GM19035 (cell line): ENCODE measurements around the gene RIN1.

Experiments used
- ATAC-seq: cut with Tn5 transposase; IDR thresholded peaks from one replicate; pipeline ENCODE4 v1.9.1; 2021; ENCODE audit not compliant: unreplicated experiment

Gene RIN1

DNA sequence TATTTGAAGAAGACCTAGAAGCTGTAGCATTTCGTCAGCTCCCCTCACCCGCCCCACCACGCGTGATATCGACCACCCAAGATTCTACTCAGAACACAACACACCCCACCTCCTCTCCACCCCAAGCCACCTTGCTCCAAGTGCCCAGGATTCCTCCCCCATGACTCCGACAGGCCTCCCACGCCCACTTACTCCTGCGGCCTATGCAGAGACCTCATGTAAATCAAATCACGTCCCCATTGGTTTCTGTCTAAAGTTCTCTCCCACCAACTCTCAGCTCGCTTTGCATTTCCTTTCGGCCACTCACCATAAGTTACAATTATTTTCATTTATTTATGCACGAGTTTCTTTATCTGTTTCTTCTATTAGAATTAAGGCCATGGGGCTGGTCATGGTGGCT is 33.6 kb downstream of the RIN1 start:
- no peak for ATAC-seq

DNA sequence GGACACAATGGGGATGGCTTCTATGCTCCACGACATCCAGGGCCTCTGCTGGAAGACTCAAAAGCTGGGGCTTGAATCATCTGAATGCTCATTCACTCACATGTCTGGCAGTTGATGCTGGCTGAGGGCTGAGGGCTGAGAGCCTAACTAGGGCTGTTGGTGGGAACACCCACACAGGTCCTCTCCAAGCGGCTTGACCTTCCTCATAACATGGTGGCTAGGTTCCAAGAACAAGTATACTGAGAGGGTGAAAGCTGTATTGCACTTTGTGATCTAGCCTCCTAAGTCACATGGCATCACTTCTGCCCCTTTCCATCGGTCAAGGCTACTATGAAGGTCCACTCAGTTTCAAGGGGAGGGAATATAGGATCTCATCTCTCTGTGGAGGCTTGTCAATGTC is 37.0 kb downstream of the RIN1 start:
- ATAC-seq, result no peak

DNA sequence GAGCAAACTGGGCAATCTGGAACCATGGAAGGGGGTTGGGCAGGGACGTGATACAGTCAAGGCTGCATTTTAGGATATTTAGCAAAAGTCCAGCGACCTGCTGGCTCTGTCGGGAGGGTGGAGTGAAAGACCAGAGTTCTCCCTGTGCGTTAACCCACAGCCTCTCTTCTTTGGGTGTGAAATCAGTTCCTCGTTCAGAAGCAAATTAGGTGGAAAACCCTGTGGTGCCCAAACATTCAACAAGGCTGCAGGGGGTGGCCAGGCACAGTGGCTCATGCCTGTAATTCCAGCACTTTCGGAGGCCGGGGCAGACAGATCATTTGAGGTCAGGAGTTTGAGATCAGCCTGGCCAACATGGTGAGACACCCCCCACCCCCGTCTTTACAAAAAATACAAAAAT is 38.6 kb downstream of the RIN1 start:
- ATAC-seq, result no peak

DNA sequence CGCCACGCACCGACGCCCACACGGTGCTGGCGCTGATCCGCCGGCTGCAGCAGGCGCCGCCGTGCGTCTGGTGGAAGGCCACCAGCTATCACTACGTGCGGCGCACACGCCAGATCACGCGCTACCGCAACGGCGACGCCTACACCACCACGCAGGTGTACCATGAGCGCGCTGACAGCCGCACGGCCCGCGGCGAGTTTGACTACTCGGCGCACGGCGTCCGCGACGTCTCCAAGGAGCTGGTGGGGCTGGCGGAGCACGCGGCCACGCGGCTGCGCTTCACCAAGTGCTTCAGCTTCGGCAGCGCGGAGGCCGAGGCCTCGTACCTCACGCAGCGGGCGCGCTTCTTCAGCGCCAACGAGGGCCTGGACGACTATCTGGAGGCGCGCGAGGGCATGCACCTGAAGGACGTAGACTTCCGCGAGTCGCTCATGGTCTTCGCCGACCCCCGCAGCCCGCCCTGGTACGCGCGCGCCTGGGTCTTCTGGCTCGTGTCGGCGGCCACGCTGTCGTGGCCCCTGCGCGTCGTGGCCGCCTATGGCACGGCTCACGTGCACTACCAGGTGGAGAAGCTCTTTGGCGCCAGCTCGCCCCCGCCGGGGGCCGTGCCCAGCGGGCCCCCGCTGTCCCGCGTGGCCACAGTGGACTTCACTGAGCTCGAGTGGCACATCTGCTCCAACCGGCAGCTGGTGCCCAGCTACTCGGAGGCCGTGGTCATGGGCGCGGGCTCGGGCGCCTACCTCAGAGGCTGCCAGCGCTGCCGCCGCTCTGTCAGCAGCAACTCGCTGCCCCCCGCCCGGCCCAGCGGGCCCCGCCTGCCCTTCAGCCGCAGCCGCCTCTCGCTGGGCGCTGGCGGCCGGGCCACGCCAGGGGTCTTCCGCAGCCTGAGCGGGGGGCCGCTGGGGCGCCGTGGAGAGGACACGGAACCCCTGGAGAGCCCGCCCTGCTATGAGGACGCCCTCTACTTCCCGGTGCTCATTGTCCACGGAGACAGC is 41.3 kb downstream of the RIN1 start:
- ATAC-seq, result no peak

DNA sequence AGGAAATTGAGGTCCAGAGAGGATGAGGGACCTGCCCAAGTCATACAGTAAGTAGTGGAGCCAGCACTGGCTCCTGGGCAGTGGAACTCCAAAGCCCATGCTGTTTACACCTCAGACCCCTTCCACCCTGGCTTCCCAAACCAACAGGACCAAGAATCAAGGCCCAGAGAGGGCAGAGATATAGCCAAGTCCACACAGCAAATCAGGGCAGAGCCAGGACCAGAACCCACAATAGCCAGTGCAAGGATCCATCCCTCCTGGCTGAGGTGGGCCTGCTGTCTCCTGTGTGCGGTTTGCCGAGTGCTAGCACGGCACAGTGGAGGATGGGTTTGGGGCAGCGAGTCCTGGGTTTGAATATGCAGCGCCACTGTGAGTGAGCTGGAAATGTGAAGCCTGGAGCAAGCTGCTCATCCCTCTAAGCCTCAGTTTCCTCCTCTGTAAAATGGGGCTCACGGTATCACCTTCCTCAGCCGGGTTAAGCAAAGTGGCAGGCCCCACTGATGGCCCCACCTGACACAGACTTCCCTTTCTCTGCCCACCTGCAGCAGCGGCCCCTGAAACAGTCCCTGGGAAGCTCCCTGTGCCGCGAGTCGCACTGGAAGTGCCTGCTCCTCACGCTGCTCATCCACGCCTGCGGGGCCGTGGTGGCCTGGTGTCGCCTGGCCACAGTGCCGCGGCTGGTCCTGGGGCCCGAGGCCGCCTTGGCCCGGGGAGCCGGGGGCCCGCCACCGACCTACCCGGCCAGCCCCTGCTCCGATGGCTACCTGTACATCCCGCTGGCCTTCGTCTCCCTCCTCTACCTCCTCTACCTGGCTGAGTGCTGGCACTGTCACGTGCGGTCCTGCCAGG is 42.2 kb downstream of the RIN1 start:
- ATAC-seq, result no peak

DNA sequence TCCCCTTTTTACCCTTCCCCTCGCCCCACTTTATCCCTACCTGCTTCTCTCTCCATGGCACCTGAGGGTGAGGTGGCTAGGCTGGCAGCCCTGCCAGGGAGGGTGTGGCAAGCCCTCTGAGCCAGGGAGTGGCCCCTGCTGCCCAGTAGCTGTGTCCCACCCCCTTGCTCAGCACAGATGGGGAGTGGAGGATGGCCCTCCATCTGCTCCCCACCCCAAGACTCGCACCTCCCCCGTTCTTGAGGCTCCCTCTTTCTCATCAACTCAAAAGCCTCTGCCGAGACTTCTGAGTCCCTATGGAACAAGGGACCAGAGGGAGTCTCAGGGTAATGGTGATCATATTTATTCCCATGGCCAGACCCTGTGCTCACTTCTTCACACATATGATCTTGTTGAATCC is 42.9 kb downstream of the RIN1 start:
- ATAC-seq, result no peak

DNA sequence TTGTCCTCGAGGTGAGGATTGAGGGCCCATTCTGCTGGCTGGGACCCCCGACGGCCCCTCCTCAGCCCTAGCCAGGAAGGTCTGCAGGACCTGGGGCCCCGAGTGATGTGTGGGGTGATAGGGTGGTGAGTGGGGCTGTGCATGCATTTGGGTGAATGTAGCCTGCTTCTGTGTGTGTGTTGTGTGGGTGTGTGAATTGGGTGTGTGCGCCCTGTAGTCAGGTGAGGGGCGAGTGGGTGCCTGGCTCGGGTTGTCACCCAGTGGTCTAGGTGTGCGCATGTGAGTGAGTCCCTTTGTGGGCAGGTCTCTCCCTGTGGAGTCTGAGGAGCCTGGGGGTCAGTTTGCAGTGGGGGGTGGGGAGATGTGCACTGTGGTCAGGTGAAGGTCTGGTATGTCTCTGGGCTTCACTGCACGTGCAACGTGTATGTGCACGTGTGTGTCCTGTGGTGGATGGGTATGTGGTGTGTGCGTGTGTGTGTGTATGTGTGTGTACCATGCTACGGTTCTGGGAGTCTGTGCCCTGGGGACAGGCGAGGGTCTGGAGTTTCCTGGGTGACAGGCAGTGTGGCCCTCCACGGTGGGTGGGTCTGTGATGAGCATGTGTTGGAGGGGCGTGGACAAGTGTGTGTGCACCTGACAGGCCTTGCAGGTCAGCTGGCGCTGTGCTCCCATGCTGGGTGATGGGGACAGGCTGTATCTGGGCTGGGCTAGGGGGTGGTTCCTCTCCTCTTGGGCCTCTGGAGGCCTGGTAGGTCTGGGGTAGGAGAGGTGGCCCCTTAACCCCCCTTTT is 43.5 kb downstream of the RIN1 start:
- no peak for ATAC-seq

DNA sequence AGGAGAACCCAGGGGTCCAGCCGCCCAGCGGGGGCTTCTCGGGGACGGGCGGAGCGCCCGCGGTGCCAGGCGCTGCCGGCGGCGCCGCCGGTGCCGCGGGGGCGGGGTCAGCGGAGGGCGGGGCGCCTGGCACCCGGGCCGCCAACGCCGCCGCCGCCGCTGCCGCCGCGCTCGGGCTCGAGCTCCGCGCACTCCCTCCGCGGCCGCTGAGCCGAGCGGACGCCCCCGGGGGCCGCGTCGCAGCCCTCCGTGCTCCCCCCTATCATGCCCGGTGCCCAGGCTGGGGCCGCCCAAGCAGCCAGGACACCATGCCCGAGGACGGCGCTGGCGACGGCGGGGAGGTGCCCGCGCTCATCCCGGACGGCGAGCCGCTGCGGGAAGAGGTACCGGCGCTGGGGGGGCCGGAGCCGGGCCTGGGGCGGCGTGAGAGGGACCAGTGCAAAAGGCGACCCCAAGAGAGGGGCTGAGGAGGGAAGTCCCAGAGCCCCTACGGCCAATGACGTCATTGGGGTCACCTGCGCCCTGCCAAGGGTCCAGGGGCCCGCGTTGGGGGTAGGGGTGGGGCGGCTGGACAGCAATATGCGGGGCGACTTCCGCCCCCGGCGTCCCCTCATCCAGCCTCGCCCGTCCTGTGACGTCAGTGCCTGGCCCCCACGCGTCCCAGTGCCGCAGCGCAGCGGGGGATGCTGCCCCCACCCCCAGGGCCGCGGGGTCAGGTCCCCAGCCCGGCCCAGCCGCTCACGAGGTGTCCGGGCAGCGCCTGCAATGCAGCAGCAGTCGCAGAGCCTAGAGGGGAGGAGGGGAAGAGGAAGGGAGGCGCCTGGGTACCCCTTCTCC is 44.3 kb downstream of the RIN1 start, which contains the start of gene TMEM151A:
TSS of gene TMEM151A (plus strand) at position 189 of the 837 bp plus-strand sequence. CDS start at position 309, 120 bp downstream.
- no peak for ATAC-seq

DNA sequence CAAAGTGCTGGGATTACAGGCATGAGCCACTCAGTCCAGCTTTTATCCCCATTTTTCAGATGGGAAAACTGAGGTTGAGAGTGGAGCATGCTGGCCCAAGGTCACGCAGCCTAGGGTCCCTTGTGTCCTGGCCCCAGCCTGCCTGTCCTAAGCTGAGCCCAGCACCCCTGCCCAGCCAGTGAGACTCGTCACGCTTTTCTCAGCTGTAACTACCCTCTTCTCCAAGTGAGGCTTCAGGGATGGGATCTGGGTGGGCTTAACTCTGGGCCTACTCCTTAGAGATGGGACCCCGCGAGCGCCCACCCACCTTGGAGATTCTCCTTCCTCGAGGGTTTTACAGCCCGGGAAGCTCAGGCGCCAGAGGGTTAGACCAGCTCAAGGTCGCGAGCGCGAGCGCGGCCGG is 44.9 kb downstream of the RIN1 start:
- no peak for ATAC-seq

DNA sequence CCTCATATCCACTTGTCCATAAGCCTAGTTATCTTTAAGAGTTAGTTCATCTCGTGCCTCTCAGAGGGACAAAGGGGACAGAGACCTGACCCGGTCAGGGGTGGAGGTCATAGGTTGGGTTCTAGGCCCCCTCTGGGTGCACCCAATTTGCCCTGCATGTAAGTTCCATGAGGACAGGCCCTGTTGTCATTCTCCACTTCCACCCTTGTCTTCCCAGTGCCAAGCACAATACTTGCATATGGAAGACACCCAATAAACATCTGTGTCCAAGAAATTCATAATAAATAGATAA is 46.0 kb downstream of the RIN1 start:
- no peak for ATAC-seq

DNA sequence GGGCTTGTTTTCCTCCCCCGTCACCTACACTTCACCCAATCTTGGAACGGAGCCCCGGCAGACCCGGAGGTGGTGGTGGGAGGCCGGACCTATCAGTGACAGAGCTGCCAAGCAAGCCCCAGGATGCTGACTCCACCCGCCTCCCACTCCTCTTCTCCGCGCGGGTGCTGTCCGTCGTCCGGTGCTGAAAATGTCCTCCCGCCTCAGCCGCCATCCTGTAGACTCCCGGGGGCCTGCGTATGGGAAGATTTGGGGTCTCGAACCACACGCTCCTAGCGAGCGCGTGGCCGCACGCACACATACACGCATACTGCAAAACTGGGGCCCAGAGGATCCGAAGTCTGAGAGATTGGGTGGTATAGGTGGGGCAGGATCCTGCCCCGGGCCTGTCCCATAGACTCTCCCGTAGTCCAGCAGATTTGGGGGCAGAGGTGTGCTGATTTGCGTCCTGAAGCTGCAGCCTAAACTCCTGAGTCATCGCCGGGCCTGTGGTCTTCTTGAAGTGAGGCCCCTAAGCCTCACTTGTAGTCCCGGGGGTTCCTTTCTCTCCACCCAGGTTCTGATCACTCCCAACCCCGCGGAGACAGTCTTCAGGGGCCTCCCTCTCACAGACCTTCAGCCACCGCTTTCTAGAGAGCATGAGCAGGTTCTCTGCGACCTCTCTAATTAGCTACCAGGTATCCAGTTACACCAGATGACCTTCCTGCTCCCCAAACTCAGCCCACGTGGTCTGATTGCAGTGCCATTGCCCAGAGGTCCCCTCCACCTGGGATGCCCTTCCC is 46.5 kb downstream of the RIN1 start:
- peak; percentile 42 for ATAC-seq

DNA sequence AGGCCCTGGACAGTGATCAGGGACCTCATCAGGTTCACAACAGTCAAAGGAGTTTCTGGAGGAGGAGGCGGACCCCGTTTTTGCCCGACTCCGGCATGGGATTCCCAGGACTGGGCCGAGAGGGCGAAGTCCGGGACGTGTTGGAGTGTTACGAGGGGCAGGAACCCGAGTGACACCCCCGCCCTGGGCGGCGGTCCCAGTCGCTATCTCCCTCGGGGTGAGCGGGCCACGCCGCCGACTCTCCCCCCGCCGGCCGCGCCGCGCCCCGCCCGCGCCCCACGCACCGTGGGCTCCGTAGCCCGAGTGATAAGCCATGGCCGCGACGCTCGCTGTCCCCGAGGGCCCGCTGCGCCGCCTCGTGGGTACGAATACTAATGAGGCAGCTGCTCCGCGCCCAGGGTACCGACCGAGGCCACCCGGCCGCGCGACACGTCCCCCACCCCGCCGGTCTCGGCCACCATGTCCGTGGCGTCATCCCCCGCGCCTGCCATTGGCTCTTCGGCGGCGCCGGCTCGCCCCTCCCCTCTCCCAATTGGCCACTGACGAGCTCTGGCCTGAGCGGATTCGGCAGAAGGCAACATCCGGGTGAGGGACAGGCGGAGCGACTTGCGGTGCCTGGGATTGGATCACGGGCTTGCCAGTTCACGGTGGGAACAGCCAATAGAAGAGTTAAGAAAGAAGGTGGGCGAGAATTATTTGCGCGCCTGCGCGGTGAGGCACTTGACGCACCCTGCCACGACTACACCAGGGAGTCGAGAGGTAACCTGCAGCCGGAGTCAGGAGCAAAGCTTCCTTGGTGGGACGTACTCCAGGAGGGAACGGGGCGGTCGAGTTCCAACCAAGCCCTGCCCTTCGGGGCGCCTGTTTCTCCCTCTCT is 47.3 kb downstream of the RIN1 start, which contains the start of gene YIF1A:
TSS of gene YIF1A (minus strand) at position 473 of the 877 bp plus-strand sequence. CDS start at position 315, 158 bp downstream.
- ATAC-seq, result peak; percentile 91

DNA sequence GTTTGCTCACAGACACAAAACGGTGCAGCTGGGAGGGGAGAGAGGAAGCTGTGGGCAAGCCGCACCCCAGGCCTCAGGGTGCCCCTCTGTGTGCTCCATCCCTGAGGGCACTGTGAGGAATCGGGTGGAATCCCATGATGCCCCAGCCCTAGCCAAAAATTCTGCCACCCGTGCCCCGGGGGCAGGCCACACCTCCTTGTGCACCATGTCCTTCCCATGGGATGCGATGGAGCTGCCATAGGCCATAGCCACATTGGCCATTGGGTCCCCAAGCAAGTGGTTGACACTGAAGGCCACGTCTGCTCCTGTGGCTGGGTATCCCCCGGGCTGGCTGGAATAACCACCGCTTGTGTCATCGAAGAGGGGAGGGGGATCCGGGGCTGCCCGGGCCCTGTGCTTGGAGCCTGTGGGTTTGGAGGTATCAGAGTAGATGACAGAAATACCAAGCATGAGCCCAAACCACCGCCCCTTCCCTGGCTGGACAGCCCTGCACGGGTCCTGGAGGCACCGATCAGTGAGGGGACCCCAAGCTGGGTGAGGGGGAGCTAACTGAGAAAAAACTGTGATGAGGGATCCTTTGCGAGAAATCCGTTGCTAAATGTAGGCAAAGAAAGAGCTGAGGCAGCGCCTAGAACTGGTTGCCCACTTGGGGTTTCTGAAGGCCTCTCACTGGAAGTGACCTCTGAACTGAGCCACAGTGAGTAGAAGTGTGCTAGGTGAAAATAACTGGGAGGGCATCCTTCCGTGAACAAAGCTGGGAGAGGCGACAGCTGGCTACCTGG is 48.2 kb downstream of the RIN1 start:
- ATAC-seq, result peak; percentile 0

DNA sequence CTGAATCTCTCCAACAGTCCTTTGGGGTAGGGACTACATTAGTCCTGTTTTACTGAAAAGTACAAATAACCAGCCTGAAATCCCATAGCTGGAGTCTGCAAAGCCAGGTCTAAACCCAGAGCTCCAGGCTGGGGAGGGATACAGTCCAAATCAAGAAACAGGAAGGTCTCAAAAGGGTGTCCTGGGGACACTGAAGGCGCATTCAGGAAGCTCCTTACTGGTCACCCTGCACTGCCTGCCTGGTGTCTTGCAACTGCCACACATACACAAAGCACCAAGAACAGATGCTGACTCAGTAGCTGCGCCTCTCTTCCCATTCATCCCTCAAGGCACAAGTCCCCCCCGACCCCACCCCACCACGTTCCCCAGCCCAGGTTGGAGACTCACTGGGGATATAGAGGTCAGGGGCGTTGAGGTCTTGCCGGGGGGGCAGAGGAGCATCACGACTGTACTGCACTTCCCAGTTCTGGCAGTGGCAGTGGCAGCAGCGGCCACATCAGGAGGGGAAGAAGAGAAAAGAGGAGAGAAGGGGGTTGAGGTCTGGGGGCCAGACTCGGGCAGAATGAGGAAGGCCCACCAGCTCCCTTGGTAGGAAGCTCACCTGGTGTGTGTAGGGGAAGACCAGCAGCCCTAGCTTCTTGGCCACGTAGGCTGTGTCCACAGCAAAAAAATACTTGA is 48.9 kb downstream of the RIN1 start:
- no peak for ATAC-seq

DNA sequence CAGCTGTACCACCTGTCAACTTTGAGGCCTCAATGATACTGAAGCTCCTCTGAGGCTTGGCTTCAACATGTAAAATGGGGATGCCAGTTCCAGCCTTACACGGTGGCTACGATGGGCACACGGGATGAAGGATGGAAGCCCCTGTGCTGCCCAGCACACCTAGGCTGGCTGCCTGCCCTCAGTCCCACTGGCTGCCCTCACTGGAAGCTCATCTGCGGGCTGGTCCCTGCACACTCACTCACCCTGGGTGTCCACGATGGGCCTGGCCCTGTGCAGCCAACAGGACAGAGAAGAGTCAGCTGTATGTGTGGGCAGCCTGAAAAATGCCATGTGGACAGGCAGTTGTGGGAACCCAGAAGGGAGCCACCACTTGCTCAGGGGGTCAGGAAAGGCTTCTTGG is 49.5 kb downstream of the RIN1 start:
- ATAC-seq, result no peak

DNA sequence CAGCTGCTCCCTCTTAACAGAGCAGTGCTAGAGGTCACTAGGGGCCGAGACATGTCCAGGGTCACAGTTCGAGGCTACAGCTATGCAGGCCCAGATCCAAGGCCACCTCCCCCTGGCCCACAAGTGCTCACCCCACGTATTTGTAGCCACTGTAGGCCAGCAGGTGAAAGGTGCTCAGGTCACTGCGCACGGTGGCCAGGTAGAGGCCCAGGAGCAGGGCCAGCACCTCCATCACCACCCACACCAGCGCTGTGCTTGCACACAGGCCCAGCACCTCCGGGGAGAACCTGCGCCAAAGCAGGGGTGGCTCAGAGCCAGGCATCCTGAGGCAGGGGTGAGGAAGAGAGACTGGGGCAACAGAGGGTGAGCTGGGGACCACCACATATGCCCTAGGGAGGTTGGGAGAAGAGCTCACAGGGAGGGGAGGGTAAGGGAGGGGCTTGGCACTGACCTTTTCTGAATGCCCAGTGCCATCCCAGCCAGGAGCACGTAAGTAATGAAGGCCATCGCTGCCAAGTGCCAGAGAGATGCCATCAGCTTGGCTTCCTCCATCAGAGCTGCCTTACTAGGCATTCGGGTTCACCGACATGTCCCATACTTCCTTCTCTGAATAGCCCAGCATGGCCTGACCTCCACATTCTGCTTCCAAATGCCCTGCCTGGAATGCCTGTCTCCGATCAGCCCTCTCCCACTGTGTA is 50.8 kb downstream of the RIN1 start:
- no peak for ATAC-seq
